Measurements from ENCODE around the gene CFHR5.
"Not testable (repeated sequence)": the region's sequence is repeated elsewhere in the genome, so short reads cannot be mapped to it uniquely, and the experiment has no call there.

Gene CFHR5

GRCh38 chr1:197021716-197022115 lies 44.4 kb downstream of the CFHR5 start:
- DNase-seq = no peak

- no peak for DNase-seq
Measured at GRCh38 chr1:197024460-197024859, 47.1 kb downstream of the CFHR5 start.

- no peak for DNase-seq
Measured at GRCh38 chr1:197027359-197027758, 50.0 kb downstream of the CFHR5 start.

- no peak for DNase-seq
Measured at GRCh38 chr1:197029749-197030148, 52.4 kb downstream of the CFHR5 start.

- not testable (repeated sequence) for DNase-seq
Measured at GRCh38 chr1:197034631-197035339, 57.4 kb downstream of the CFHR5 start.

- DNase-seq = no peak
Measured at GRCh38 chr1:197036861-197037260, 59.5 kb downstream of the CFHR5 start.

- DNase-seq = no peak
Measured at GRCh38 chr1:197041486-197042353, 64.4 kb downstream of the CFHR5 start.

GRCh38 chr1:197042676-197043341 lies 65.5 kb downstream of the CFHR5 start:
- no peak for DNase-seq

- no peak for DNase-seq
Measured at GRCh38 chr1:197049100-197049499, 71.7 kb downstream of the CFHR5 start.

All from stimulated activated CD8-positive, alpha-beta memory T cell treated with anti-CD3 and anti-CD28 coated beads, Interleukin-4, amount 100 ng/mL, for 48 hours (primary cell).